OCI-LY7 (cell line): Measurements from ENCODE around the gene OR51B4.

Experiments
- EZH2phosphoT487 ChIP-seq: fragments of 200-600 bp; sonication (generic); IDR thresholded peaks from 2 replicates; pipeline ENCODE4 v1.6.1; 2018; ENCODE audit warnings: low read depth, borderline replicate concordance, mild to moderate bottlenecking, mixed run types, antibody characterized with exemption, low read length, moderate library complexity, mixed read lengths
- TF ChIP-seq, protein P1 (sequence below): fragments of 200-600 bp; sonication (generic); conservative IDR thresholded peaks from 2 replicates; pipeline ENCODE4 v1.5.1; 2014; ENCODE audit warnings: mild to moderate bottlenecking, antibody characterized with exemption, low read length, moderate library complexity, mixed read lengths

GRCh38 chr11:5252192-5252918, 49.4 kb downstream of the OR51B4 start:
- TF ChIP-seq, protein P1, sequence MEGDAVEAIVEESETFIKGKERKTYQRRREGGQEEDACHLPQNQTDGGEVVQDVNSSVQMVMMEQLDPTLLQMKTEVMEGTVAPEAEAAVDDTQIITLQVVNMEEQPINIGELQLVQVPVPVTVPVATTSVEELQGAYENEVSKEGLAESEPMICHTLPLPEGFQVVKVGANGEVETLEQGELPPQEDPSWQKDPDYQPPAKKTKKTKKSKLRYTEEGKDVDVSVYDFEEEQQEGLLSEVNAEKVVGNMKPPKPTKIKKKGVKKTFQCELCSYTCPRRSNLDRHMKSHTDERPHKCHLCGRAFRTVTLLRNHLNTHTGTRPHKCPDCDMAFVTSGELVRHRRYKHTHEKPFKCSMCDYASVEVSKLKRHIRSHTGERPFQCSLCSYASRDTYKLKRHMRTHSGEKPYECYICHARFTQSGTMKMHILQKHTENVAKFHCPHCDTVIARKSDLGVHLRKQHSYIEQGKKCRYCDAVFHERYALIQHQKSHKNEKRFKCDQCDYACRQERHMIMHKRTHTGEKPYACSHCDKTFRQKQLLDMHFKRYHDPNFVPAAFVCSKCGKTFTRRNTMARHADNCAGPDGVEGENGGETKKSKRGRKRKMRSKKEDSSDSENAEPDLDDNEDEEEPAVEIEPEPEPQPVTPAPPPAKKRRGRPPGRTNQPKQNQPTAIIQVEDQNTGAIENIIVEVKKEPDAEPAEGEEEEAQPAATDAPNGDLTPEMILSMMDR, result no peak
- TF ChIP-seq EZH2phosphoT487, result no peak
